GM12878 (cell line): Measurements from ENCODE around the gene ADGRV1. TPM values are rescaled to one million over a fixed set of nuclear protein-coding genes. Genes with fewer than 3 reads are reported as not detected.
A peak's percentile ranks its signal among the peaks of the same experiment; 100 is the strongest.

Experiments
- ATAC-seq: fragments of 200-7000 bp; cut with Tn5 transposase; 3 replicates; pipeline ENCODE4 v1.9.1; 2020; ENCODE audit warnings: mild to moderate bottlenecking, moderate library complexity
- BruUV-seq: library from RNA; stranded (reverse); fragments of 400-500 nt; replicated peaks from 2 replicates; lab custom pipeline; 2021; lab: Mats Ljungman, UMichigan
- CTCF ChIA-PET: fragments of 300-600 bp; sonication (Branson Sonifier 250); formaldehyde crosslinking; extraction: SDS; loops from one replicate; lab custom pipeline; 2021; ENCODE audit warnings: inconsistent platforms; lab: Yijun Ruan, JAX
- POLR2A ChIA-PET: fragments of 350-600 bp; formaldehyde crosslinking; extraction: SDS; loops from one replicate; lab custom pipeline; 2021; ENCODE audit warnings: inconsistent platforms; lab: Charles Lee
- RAD21 ChIA-PET: fragments of 300-600 bp; sonication (Branson Sonifier 250); formaldehyde crosslinking; loops from one replicate; lab custom pipeline; 2023; ENCODE audit warnings: antibody characterized with exemption; ENCODE audit not compliant: unreplicated experiment; lab: Charles Lee
- SMC1A ChIA-PET: fragments of 300-600 bp; sonication (Branson Sonifier 250); formaldehyde crosslinking; loops from one replicate; lab custom pipeline; 2023; ENCODE audit not compliant: unreplicated experiment, uncharacterized antibody; lab: Charles Lee
- DNase-seq: peaks from one replicate; pipeline ENCODE4 v3.0.0-alpha.2; 2011; ENCODE audit warnings: low read depth, low spot score
- FAIRE-seq: peaks from 3 replicates; lab custom pipeline; 2011; peaks lifted over from hg19 to GRCh38; lab: Jason Lieb, UNC
- H2AFZ ChIP-seq: 2 replicates; pipeline ENCODE4 v1.6.0; 2011; ENCODE audit warnings: low read depth, low read length, control low read depth; ENCODE audit not compliant: control insufficient read depth
- H3K27ac ChIP-seq: 2 replicates; pipeline ENCODE4 v1.5.1; 2011; ENCODE audit warnings: control low read depth; ENCODE audit not compliant: control insufficient read depth, insufficient read depth
- H3K27me3 ChIP-seq, 2 experiments: replicated peaks in 1 of 2; 2 replicates each; pipeline versions ENCODE4 v1.6.0 to v1.6.1; 2011; ENCODE audit warnings: low read length in 1 of 2; ENCODE audit not compliant: control insufficient read depth in 2 of 2, insufficient read depth in 2 of 2
- H3K36me3 ChIP-seq, 2 experiments: 2 replicates each; pipeline ENCODE4 v1.5.1; 2011; ENCODE audit warnings: low read length in 1 of 2; ENCODE audit not compliant: control insufficient read depth in 2 of 2, insufficient read depth in 2 of 2
- H3K4me1 ChIP-seq: 2 replicates; pipeline ENCODE4 v1.6.1; 2011; ENCODE audit warnings: mild to moderate bottlenecking, low read length, moderate library complexity, mixed read lengths; ENCODE audit not compliant: control insufficient read depth, insufficient read depth
- H3K4me2 ChIP-seq: 2 replicates; pipeline ENCODE4 v1.6.0; 2011; ENCODE audit warnings: control low read depth; ENCODE audit not compliant: control insufficient read depth, insufficient read depth
- H3K4me3 ChIP-seq: fragments of 200-600 bp; sonication (generic); 2 replicates; pipeline ENCODE4 v1.5.1; 2016
- H3K79me2 ChIP-seq: 2 replicates; pipeline ENCODE4 v1.6.0; 2011; ENCODE audit warnings: low read length; ENCODE audit not compliant: control insufficient read depth, insufficient read depth
- H3K9ac ChIP-seq: 2 replicates; pipeline ENCODE4 v1.8.0; 2011; ENCODE audit warnings: low read length, control low read depth, mixed read lengths; ENCODE audit not compliant: control insufficient read depth, insufficient read depth
- H3K9me3 ChIP-seq: replicated peaks from 3 replicates; pipeline ENCODE4 v1.5.1; 2011; ENCODE audit warnings: mild to moderate bottlenecking, low read length; ENCODE audit not compliant: control insufficient read depth, insufficient read depth
- H4K20me1 ChIP-seq: 2 replicates; pipeline ENCODE4 v1.6.0; 2011; ENCODE audit not compliant: control insufficient read depth, insufficient read depth
- CBX3 ChIP-seq: fragments of 200-600 bp; sonication (generic); IDR thresholded peaks from 2 replicates; pipeline ENCODE4 v1.6.1; 2016; ENCODE audit warnings: low read depth, borderline replicate concordance
- CBX5 ChIP-seq: sonication (generic); IDR thresholded peaks from 2 replicates; pipeline ENCODE4 v1.6.1; 2016; ENCODE audit warnings: low read depth, moderate library complexity, mild to moderate bottlenecking, inconsistent platforms
- E2F8 ChIP-seq: fragments of 450-650 bp; IDR thresholded peaks from 2 replicates; pipeline ENCODE4 v1.6.1; 2018; ENCODE audit warnings: mild to moderate bottlenecking, low read depth, moderate library complexity; ENCODE audit not compliant: partially characterized antibody
- EP300 ChIP-seq, 2 experiments: fragments of 150-350 bp in 1 of 2; IDR thresholded peaks; 2 replicates each; pipeline ENCODE4 v1.6.1; 2011 to 2012; ENCODE audit warnings: low read depth in 2 of 2, low read length in 2 of 2, borderline replicate concordance in 1 of 2, improper control_type of control experiment in 1 of 2, inconsistent platforms in 1 of 2; ENCODE audit not compliant: control insufficient read depth in 1 of 2
- GABPA ChIP-seq: IDR thresholded peaks from 2 replicates; pipeline ENCODE4 v1.6.1; 2014; ENCODE audit warnings: antibody characterized with exemption, low read depth, mild to moderate bottlenecking, inconsistent platforms
- PAX8 ChIP-seq: fragments of 450-650 bp; IDR thresholded peaks from 2 replicates; pipeline ENCODE4 v1.6.1; 2017; ENCODE audit warnings: mild to moderate bottlenecking, moderate library complexity
- POLR2A ChIP-seq: IDR thresholded peaks from 2 replicates; pipeline ENCODE4 v1.6.1; 2011; ENCODE audit warnings: low read depth, mild to moderate bottlenecking, low read length
- POU2F2 ChIP-seq: IDR thresholded peaks from 3 replicates; pipeline ENCODE4 v1.6.1; 2011; ENCODE audit warnings: low read depth, mild to moderate bottlenecking, low read length, borderline replicate concordance
- TCF12 ChIP-seq: IDR thresholded peaks from 2 replicates; pipeline ENCODE4 v1.6.1; 2011; ENCODE audit warnings: low read depth, mild to moderate bottlenecking, low read length
- YY1 ChIP-seq: IDR thresholded peaks from 2 replicates; pipeline ENCODE4 v1.6.1; 2011; ENCODE audit warnings: low read depth, mild to moderate bottlenecking, low read length
- ZBED1 ChIP-seq: IDR thresholded peaks from 2 replicates; pipeline ENCODE4 v1.6.1; 2016; ENCODE audit warnings: borderline replicate concordance
- WGBS: methylation state at CpG from one replicate; pipeline ENCODE4 v1.1.6; 2016; ENCODE audit warnings: low lambda C conversion rate; ENCODE audit not compliant: insufficient replicate concordance, insufficient coverage; ENCODE audit errors: missing lambda C conversion rate; 5-methylcytosine and 5-hydroxymethylcytosine counted together
- in situ Hi-C: fragments of 300-500 bp; cut with MboI; formaldehyde crosslinking; loops from 9 replicates; pipeline ENCODE4 v1.14.3; 2018; ENCODE audit warnings: mixed read lengths
- intact Hi-C: fragments of 100-400 bp; cut with micrococcal nuclease; formaldehyde crosslinking; loops from one replicate; pipeline ENCODE4 v1.14.2; 2022; ENCODE audit not compliant: unreplicated experiment
- polyA plus RNA-seq, 11 experiments: library from polyadenylated mRNA; depleted of rRNA in 4 of 11; unstranded in 6 of 11; stranded (reverse) in 5 of 11; fragments of >200 nt; fragmentation: Nextera tagmentation in 4 of 11; fragmentation: Illumina TruSeq in 1 of 11; extraction: Ambion mirVana in 4 of 11; extraction: Trizol in 1 of 11; gene quantifications; 1 replicate in 1 of 11; 2 replicates in 10 of 11; pipeline versions ENCODE4 v1.2.1 to v1.2.3, GENCODE V29; 2011 to 2016; ENCODE audit warnings: inconsistent platforms in 2 of 11, missing spikeins in 2 of 11, low read depth in 1 of 11
- total RNA-seq, 4 experiments: library from RNA; depleted of rRNA in 3 of 4; stranded (reverse); fragments of >200 nt in 3 of 4; fragmentation: Illumina TruSeq in 1 of 4; extraction: Trizol in 1 of 4; gene quantifications; 2 replicates each; pipeline versions ENCODE4 v1.2.1 to v1.2.3, GENCODE V29; 2013 to 2021

ADGRV1 gene
- total and polyA plus RNA-seq, 10 of the 15 experiments (the other 5 are each of a cell fraction or from before 2014, with no cell fraction given): 0.04 to 8.1 (median 0.16) TPM; not detected in 1

- ChIA-PET POLR2A (interaction anchor here (0.5 kb wide), 1 partner anchor 263 kb away, joined by 5 read pairs; no protein-coding TSS in a partner anchor), SMC1A (interaction anchor here (0.7 to 1.5 kb wide), 3 partner anchors 9 to 220 kb away, joined by 3 to 5 read pairs (median 3); no protein-coding TSS in a partner anchor), CTCF (interaction anchor here (1.0 kb wide), 1 partner anchor 229 kb away, joined by 3 read pairs; no protein-coding TSS in a partner anchor), RAD21 (no interaction called here)
- 73% methylated on average over 5 of the region's 5 CpGs for WGBS
- no peak for FAIRE-seq
- Histone ChIP-seq H3K9me3 (no peaks in the 10 kb centered on the region), H2AFZ (no peak overlapping the region), H4K20me1 (no peaks in the 10 kb centered on the region), H3K27me3 (no peaks in the 10 kb centered on the region), H3K4me2 (no peak overlapping the region), H3K27ac (no peak overlapping the region), H3K4me3 (no peak overlapping the region), H3K36me3 (no peaks in the 10 kb centered on the region), H3K79me2 (no peaks in the 10 kb centered on the region), H3K4me1 (peaks cover 22% of the 10 kb centered on the region), H3K9ac (no peak overlapping the region)
- ATAC-seq: no peak
- TF ChIP-seq YY1 (no peak), ZBED1 (no peak)
- in situ Hi-C loops (no loop called here), intact Hi-C loops (loop anchor here (5.0 kb wide), 1 partner anchor 98 kb away; no protein-coding TSS in a partner anchor)
- no peak for DNase-seq
- BruUV-seq: no TSS peak
These were observed 602.2 kb downstream of the ADGRV1 start for GRCh38 chr5:91160714-91161285.

DNA sequence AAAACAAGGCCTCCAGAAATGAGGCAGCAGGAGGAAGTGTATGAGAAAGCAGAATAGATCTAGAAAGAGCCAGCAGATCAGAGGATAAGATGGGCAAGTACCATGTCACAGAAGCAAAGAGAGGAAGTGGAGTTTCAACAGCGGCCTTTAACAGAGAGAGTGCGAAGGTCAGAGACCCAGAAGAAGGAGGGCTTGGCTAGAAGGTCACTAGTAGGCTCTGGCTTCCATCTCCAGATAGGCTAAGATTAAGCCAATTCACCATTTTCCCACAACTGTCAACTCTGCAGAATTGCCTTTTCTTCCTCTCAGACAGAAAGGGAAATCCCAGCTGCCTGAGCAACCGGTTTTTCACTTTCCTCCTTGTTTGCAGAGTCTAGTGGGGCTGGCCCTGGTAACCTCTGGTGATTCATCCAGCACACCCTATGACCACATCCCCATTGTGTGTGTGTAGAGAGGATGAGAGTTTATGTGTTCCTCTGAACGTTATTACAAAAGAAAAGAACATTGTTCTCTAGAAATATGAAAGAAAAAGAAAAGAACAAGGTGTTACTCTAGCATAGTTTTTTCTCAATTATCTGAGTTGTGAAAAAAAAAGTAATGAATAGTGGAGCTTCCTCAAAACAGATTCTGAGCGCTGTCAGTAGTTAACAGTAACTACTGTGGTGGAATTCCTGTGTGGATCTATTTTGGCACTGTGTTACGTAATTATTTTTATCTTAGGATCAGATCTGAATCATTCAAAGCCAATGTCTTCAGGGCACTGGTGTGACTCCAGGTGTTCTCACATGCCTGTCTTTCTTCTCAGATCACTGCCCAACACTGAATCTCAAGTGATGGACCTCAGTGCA, 604.2 kb downstream of the ADGRV1 start:
- H3K36me3 ChIP-seq: no peaks in the 10 kb centered on the region
- no peaks in the 10 kb centered on the region for H3K27me3 ChIP-seq
- H3K4me2 ChIP-seq: peak overlapping the region; percentile 74
- BruUV-seq: no TSS peak
- H3K9ac ChIP-seq: peak overlapping the region; percentile 26
- ATAC-seq (peak; percentile 99), FAIRE-seq (peak; percentile 66), DNase-seq (peak; percentile 78)
- RAD21 ChIA-PET: interaction anchor here (0.9 to 1.0 kb wide), 3 partner anchors 19 to 218 kb away, joined by 3 read pairs; no protein-coding TSS in a partner anchor
- CTCF ChIA-PET: interaction anchor here (0.8 to 1.6 kb wide), 2 partner anchors 222 to 231 kb away, joined by 4 read pairs; no protein-coding TSS in a partner anchor
- WGBS: 3% methylated on average over 6 of the region's 6 CpGs
- peak overlapping the region; percentile 61 for H2AFZ ChIP-seq
- H3K9me3 ChIP-seq: no peaks in the 10 kb centered on the region
- H3K4me1 ChIP-seq: peaks cover 22% of the 10 kb centered on the region
- SMC1A ChIA-PET: interaction anchor here (0.8 to 1.7 kb wide), 6 partner anchors 12 to 231 kb away, joined by 3 to 4 read pairs (median 3); no protein-coding TSS in a partner anchor
- in situ Hi-C loops: no loop called here
- H3K79me2 ChIP-seq: no peaks in the 10 kb centered on the region
- POLR2A ChIA-PET: interaction anchor here (1.0 to 1.3 kb wide), 2 partner anchors 103 to 218 kb away, joined by 3 to 13 read pairs; no protein-coding TSS in a partner anchor
- no peaks in the 10 kb centered on the region for H4K20me1 ChIP-seq
- peak overlapping the region; percentile 77 for H3K27ac ChIP-seq
- H3K4me3 ChIP-seq: no peak overlapping the region
- intact Hi-C loops: loop anchor here (2.0 to 5.0 kb wide), 2 partner anchors 100 to 220 kb away; partner anchors contain the start of gene ARRDC3
- 0 out of 2 replicates have a peak, but pooled peaks have one; percentile 41 for TF ChIP-seq GABPA
- TF ChIP-seq POU2F2: no peak
- TF ChIP-seq PAX8: no peak
- no peak for TF ChIP-seq E2F8
- no peak for TF ChIP-seq CBX3
- TF ChIP-seq CBX5: no peak; the same call in 1 of the 2 replicates
- TF ChIP-seq TCF12: 0 out of 2 replicates have a peak, but pooled peaks have one; percentile 6
- TF ChIP-seq POLR2A: no peak
- peak in 1 of 2 experiments; percentile 87; a peak in 3 of 4 replicates for TF ChIP-seq EP300 (IDR thresholded peaks at IDR 0.05; ENCODE audit: borderline replicate concordance in 1 of 2, control insufficient read depth in 1 of 2, low read depth in 2 of 2, low read length in 2 of 2)
